Measurements from ENCODE around the gene NCCRP1. TPM values are rescaled to one million over a fixed set of nuclear protein-coding genes. Genes with fewer than 3 reads are reported as not detected.

Gene NCCRP1
- total RNA-seq, 1 experiment from 2014 or later = not detected

DNA sequence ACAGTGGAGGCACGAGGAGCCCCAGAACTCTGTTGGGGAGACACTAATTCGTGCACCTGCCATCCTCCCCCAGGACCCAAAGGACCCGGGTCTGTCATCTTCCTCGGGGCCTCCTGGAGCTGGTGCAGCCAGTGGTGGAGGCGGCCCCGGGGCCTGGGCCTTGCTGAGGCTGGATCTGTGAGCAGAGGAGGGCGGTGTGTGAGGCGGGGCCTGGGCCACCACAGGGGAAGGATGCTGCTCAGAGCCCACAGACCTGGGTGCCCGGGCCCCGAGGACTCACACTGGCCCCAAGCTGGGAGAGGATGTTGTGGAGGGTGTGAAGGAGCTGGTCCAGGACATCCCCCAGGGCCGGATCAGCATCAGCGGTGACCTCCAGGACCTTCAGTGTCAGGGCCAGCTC lies 39.8 kb downstream of the NCCRP1 start:
- H3K4me1 Mint-ChIP-seq (ENCODE audit: insufficient read depth, unreplicated experiment) = peaks cover 8% of the 10 kb centered on the region
- no peak overlapping the region for H3K4me3 Mint-ChIP-seq (ENCODE audit: unreplicated experiment)
- ChIA-PET CTCF (no interaction called here), POLR2A (no interaction called here)
- H3K27me3 Mint-ChIP-seq (ENCODE audit: insufficient read depth, unreplicated experiment) = peaks cover 28% of the 10 kb centered on the region
- no peaks in the 10 kb centered on the region for H3K36me3 Mint-ChIP-seq (ENCODE audit: insufficient read depth, unreplicated experiment)
- BruUV-seq (replicated peaks) = no TSS peak
- no peak overlapping the region for H3K27ac Mint-ChIP-seq (ENCODE audit: low read depth, unreplicated experiment)
- DNase-seq (ENCODE audit: unreplicated experiment) = no peak
- H3K9me3 Mint-ChIP-seq (ENCODE audit: unreplicated experiment) = no peaks in the 10 kb centered on the region
- TF ChIP-seq, protein P1, sequence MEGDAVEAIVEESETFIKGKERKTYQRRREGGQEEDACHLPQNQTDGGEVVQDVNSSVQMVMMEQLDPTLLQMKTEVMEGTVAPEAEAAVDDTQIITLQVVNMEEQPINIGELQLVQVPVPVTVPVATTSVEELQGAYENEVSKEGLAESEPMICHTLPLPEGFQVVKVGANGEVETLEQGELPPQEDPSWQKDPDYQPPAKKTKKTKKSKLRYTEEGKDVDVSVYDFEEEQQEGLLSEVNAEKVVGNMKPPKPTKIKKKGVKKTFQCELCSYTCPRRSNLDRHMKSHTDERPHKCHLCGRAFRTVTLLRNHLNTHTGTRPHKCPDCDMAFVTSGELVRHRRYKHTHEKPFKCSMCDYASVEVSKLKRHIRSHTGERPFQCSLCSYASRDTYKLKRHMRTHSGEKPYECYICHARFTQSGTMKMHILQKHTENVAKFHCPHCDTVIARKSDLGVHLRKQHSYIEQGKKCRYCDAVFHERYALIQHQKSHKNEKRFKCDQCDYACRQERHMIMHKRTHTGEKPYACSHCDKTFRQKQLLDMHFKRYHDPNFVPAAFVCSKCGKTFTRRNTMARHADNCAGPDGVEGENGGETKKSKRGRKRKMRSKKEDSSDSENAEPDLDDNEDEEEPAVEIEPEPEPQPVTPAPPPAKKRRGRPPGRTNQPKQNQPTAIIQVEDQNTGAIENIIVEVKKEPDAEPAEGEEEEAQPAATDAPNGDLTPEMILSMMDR (IDR thresholded peaks at IDR 0.05; ENCODE audit: unreplicated experiment) = no peak
- intact Hi-C loops (cut with micrococcal nuclease) = no loop called here

DNA sequence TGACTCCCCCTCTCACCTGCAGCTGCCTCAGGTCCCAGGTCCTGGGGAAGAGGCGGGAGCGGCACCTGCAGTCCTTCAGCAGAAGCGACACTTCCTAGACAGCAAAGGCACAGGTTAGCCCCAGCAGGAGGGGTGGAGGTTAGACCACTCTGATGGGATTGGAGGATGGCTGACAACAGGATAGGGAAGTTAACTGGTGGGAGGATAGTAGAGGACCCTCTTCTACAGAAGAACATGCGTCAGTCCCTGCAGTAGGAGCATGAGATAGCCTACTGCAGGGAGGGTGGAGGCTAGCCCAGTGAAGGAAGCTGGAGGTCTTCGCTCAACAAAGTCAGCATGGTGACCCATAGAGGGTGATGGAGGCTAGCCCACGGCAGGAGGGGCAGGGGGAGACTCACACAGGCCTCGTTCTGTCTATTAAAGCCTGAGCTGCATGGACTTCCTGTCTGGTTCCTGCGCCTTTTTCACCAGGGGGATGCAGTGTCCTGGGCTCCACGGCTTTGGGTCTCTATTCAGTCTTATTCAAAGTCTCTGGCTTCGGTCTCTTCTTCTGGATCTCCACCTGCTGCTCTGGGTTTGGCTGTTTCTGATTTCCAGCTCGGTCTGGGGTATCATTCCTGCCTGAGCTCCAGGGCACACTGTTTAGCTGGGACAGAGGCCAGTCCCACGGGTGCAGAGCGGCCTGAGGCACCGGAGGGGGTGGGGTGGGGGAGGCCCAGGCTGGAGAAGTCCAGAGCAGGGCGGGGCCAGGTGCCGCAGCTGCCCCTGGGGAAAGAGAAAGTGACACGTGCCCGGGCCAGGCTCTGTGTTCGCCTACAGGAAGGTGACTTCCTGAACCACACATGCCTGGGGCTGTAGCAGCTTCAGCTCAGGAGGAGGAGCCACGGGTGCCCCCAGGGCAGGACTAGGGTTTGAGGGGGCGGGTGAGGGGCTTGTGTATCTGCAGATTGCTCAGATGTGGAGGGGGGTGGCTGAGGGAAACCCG lies 40.7 kb downstream of the NCCRP1 start:
- DNase-seq (ENCODE audit: unreplicated experiment) = peak; percentile 16
- Mint-ChIP-seq H3K27ac (ENCODE audit: low read depth, unreplicated experiment) (peak overlapping the region; percentile 77), H3K4me3 (ENCODE audit: unreplicated experiment) (peak overlapping the region; percentile 33), H3K27me3 (ENCODE audit: insufficient read depth, unreplicated experiment) (peaks cover 23% of the 10 kb centered on the region), H3K4me1 (ENCODE audit: insufficient read depth, unreplicated experiment) (peaks cover 8% of the 10 kb centered on the region), H3K36me3 (ENCODE audit: insufficient read depth, unreplicated experiment) (no peaks in the 10 kb centered on the region), H3K9me3 (ENCODE audit: unreplicated experiment) (no peaks in the 10 kb centered on the region)
- BruUV-seq (replicated peaks) = no TSS peak
- POLR2A ChIA-PET = no interaction called here
- TF ChIP-seq, protein P1 (IDR thresholded peaks at IDR 0.05; ENCODE audit: unreplicated experiment) = no peak
- CTCF ChIA-PET = interaction anchor here (0.5 to 0.6 kb wide), 5 partner anchors 44 to 823 kb away, joined by 3 read pairs; partner anchors contain the start of gene IFNL1
- intact Hi-C loops (cut with micrococcal nuclease) = no loop called here

DNA sequence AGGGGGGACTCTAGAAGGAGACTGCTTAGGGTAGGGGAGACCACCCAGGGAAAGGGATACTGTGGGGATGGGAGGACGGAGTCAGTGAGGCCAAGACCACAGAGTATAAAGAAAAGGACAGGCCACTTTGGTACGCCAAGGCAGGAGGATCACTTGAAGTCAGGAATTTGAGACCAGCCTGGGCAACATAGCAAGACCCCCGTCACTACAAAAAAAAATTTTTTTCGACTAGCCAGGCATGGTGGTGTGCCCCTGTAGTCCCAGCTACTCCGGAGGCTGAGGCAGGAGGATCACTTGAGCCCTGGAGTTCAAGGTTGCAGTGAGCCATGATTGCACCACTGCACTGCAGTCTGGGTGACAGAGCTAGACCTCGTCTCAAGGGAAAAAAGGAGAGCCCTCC lies 41.4 kb downstream of the NCCRP1 start:
- intact Hi-C loops (cut with micrococcal nuclease) = no loop called here
- ChIA-PET POLR2A (interaction anchor here (0.5 kb wide), 1 partner anchor 40 kb away, joined by 3 read pairs; no protein-coding TSS in a partner anchor), CTCF (interaction anchor here (0.5 to 0.7 kb wide), 5 partner anchors 111 to 824 kb away, joined by 3 to 4 read pairs (median 3); no protein-coding TSS in a partner anchor)
- BruUV-seq (replicated peaks) = no TSS peak
- H3K4me1 Mint-ChIP-seq (ENCODE audit: insufficient read depth, unreplicated experiment) = peaks cover 8% of the 10 kb centered on the region
- peak overlapping the region; percentile 77 for H3K27ac Mint-ChIP-seq (ENCODE audit: low read depth, unreplicated experiment)
- TF ChIP-seq, protein P1 (IDR thresholded peaks at IDR 0.05; ENCODE audit: unreplicated experiment) = no peak
- no peaks in the 10 kb centered on the region for H3K36me3 Mint-ChIP-seq (ENCODE audit: insufficient read depth, unreplicated experiment)
- no peaks in the 10 kb centered on the region for H3K9me3 Mint-ChIP-seq (ENCODE audit: unreplicated experiment)
- H3K4me3 Mint-ChIP-seq (ENCODE audit: unreplicated experiment) = peak overlapping the region; percentile 33
- H3K27me3 Mint-ChIP-seq (ENCODE audit: insufficient read depth, unreplicated experiment) = peaks cover 23% of the 10 kb centered on the region
- DNase-seq (ENCODE audit: unreplicated experiment) = no peak

DNA sequence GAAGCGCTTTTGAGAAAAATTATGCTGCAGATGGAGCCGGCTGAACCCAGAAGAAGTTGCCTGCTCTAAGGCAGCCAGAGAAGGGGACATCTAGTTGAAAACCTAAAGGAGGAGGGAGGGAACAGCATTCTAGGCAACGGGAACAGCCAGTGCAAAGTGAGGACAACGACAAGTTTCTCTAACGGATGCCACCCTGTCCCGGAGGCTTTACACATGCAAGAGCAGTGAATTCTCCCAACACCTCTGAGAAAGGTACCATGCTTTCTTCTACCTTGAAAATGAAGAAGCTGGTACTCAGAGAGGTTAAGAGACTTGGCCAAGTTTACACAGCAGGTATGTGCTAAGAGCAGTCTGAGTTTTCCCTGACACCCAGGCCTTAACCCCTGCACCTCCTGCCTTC lies 42.2 kb downstream of the NCCRP1 start:
- TF ChIP-seq, protein P1 (IDR thresholded peaks at IDR 0.05; ENCODE audit: unreplicated experiment) = no peak
- Mint-ChIP-seq H3K4me3 (ENCODE audit: unreplicated experiment) (no peak overlapping the region), H3K4me1 (ENCODE audit: insufficient read depth, unreplicated experiment) (peaks cover 8% of the 10 kb centered on the region), H3K9me3 (ENCODE audit: unreplicated experiment) (no peaks in the 10 kb centered on the region), H3K27me3 (ENCODE audit: insufficient read depth, unreplicated experiment) (peaks cover 29% of the 10 kb centered on the region), H3K36me3 (ENCODE audit: insufficient read depth, unreplicated experiment) (no peaks in the 10 kb centered on the region), H3K27ac (ENCODE audit: low read depth, unreplicated experiment) (peak overlapping the region; percentile 77)
- intact Hi-C loops (cut with micrococcal nuclease) = no loop called here
- DNase-seq (ENCODE audit: unreplicated experiment) = no peak
- ChIA-PET POLR2A (no interaction called here), CTCF (interaction anchor here (0.6 to 1.1 kb wide), 4 partner anchors 11 to 187 kb away, joined by 3 to 4 read pairs (median 4); no protein-coding TSS in a partner anchor)
- BruUV-seq (replicated peaks) = no TSS peak
